CD4-positive, alpha-beta memory T cell (primary cell): Measurements from ENCODE around the gene CCDC106. TPM values are rescaled to one million over a fixed set of nuclear protein-coding genes. Genes with fewer than 3 reads are reported as not detected.

ENCODE experiments used
- CTCF ChIA-PET: fragments of 350-600 bp; sonication (Branson Sonifier 250); formaldehyde crosslinking; loops from one replicate; lab custom pipeline; 2021; ENCODE audit warnings: inconsistent platforms; ENCODE audit not compliant: partially characterized antibody; lab: Charles Lee
- POLR2A ChIA-PET: fragments of 350-600 bp; sonication (Branson Sonifier 250); formaldehyde crosslinking; loops from one replicate; lab custom pipeline; 2021; ENCODE audit not compliant: partially characterized antibody; lab: Charles Lee
- DNase-seq, 5 donors: peaks; one replicate each; pipeline versions ENCODE4 v3.0.0 to v3.0.0-alpha.2; 2020 to 2022; ENCODE audit warnings: mixed read lengths in 1 of 5
- H3K27ac ChIP-seq: one replicate; pipeline ENCODE4 v1.7.0; 2013; ENCODE audit warnings: low read depth, low read length
- H3K27me3 ChIP-seq: 2 replicates; pipeline ENCODE4 v1.7.0; 2013; ENCODE audit warnings: mild to moderate bottlenecking, low read length, moderate library complexity; ENCODE audit not compliant: insufficient read depth
- H3K36me3 ChIP-seq: 2 replicates; pipeline ENCODE4 v1.7.0; 2013; ENCODE audit warnings: mild to moderate bottlenecking, low read length, moderate library complexity; ENCODE audit not compliant: insufficient read depth
- H3K4me1 ChIP-seq: 2 replicates; pipeline ENCODE4 v1.7.0; 2013; ENCODE audit warnings: mild to moderate bottlenecking, low read length, moderate library complexity; ENCODE audit not compliant: insufficient read depth
- H3K4me3 ChIP-seq, 2 donors: one replicate each; pipeline ENCODE4 v1.7.0; 2013; ENCODE audit warnings: low read length in 2 of 2, mild to moderate bottlenecking in 1 of 2
- H3K9me3 ChIP-seq, 2 donors: one replicate each; pipeline ENCODE4 v1.7.0; 2013; ENCODE audit warnings: low read length in 2 of 2, control low read depth in 1 of 2; ENCODE audit not compliant: control insufficient read depth in 1 of 2
- H3K27ac Mint-ChIP-seq, 7 donors: one replicate each; pipeline ENCODE4 v1.8.0; 2020 to 2021; ENCODE audit warnings: mixed read lengths in 7 of 7, mild to moderate bottlenecking in 6 of 7, inconsistent platforms in 3 of 7, moderate library complexity in 3 of 7
- H3K27me3 Mint-ChIP-seq, 2 donors: one replicate each; pipeline ENCODE4 v1.8.0; 2020 to 2021; ENCODE audit warnings: mixed read lengths in 2 of 2
- H3K36me3 Mint-ChIP-seq, 2 donors: one replicate each; pipeline ENCODE4 v1.8.0; 2020 to 2021; ENCODE audit warnings: mixed read lengths in 2 of 2, inconsistent platforms in 1 of 2, mild to moderate bottlenecking in 1 of 2
- H3K4me1 Mint-ChIP-seq, 4 donors: one replicate each; pipeline ENCODE4 v1.8.0; 2020 to 2021; ENCODE audit warnings: mixed read lengths in 4 of 4, mild to moderate bottlenecking in 1 of 4
- H3K4me3 Mint-ChIP-seq, 8 donors: one replicate each; pipeline ENCODE4 v1.8.0; 2020 to 2021; ENCODE audit warnings: mixed read lengths in 8 of 8, mild to moderate bottlenecking in 7 of 8, moderate library complexity in 6 of 8, inconsistent platforms in 3 of 8
- H3K9me3 Mint-ChIP-seq, 8 donors: one replicate each; pipeline ENCODE4 v1.8.0; 2020 to 2021; ENCODE audit warnings: mixed read lengths in 8 of 8, mild to moderate bottlenecking in 5 of 8, inconsistent platforms in 3 of 8, moderate library complexity in 1 of 8
- intact Hi-C: fragments of 100-400 bp; cut with micrococcal nuclease; formaldehyde crosslinking; loops from one replicate; pipeline ENCODE4 v1.15.1; 2023
- polyA plus RNA-seq, 2 donors: library from polyadenylated mRNA; unstranded; fragments of 300-500 nt; fragmentation: Illumina TruSeq; gene quantifications; one replicate each; pipeline ENCODE4 v1.2.3, GENCODE V29; 2021
- total RNA-seq, 2 experiments: library from RNA; stranded (reverse); gene quantifications; one replicate each; pipeline ENCODE4 v1.2.3, GENCODE V29; 2021

CCDC106 gene
- total and polyA plus RNA-seq, 4 experiments from 2014 or later, result 0.47 to 1.5 (median 0.94) TPM

DNA sequence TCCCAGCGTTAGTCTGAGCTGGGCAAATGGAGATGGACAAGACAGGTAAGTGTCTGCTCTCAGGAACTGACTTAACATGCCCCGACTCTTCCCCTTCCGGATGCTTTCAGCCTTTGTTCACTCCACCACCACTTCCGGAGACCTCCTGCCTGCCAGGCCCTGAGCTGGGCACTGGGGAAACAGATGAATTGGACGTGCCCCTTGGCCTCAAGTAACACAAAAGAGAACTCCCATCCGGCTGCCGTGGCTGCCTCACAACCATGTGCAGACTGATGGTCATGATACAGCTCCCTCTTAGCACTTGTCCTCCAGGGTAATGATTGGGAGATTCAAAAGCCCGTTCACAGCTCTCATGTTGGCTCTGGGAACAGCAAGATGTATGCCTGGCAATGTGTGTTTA, 30.6 kb upstream of the CCDC106 start:
- H3K36me3 ChIP-seq, result peaks cover 6% of the 10 kb centered on the region
- H3K27ac ChIP-seq, result no peak overlapping the region
- ChIA-PET POLR2A (interaction anchor here (1.0 to 1.6 kb wide), 2 partner anchors 8 to 156 kb away, joined by 3 read pairs; partner anchors contain the start of gene ISOC2), CTCF (interaction anchor here (1.0 to 2.7 kb wide), 2 partner anchors 9 to 11 kb away, joined by 3 to 15 read pairs; partner anchors contain the start of gene ZNF865)
- H3K27me3 Mint-ChIP-seq, result no peaks in the 10 kb centered on the region
- peaks cover 12 to 20% of the 10 kb centered on the region in 2 donors for H3K36me3 Mint-ChIP-seq
- intact Hi-C loops, result no loop called here
- no peak overlapping the region for H3K4me3 ChIP-seq
- no peaks in the 10 kb centered on the region for H3K9me3 Mint-ChIP-seq
- peak in 1 of 5 donors; percentile 8 for DNase-seq
- peaks cover 5% of the 10 kb centered on the region for H3K4me1 ChIP-seq
- peak overlapping the region in 1 of 7 donors; percentile 15 for H3K27ac Mint-ChIP-seq
- H3K4me3 Mint-ChIP-seq, result peak overlapping the region in 1 of 8 donors; percentile 41
- no peaks in the 10 kb centered on the region for H3K27me3 ChIP-seq
- peaks cover 6 to 15% (median 13%) of the 10 kb centered on the region in 4 donors for H3K4me1 Mint-ChIP-seq
- H3K9me3 ChIP-seq, result no peaks in the 10 kb centered on the region

DNA sequence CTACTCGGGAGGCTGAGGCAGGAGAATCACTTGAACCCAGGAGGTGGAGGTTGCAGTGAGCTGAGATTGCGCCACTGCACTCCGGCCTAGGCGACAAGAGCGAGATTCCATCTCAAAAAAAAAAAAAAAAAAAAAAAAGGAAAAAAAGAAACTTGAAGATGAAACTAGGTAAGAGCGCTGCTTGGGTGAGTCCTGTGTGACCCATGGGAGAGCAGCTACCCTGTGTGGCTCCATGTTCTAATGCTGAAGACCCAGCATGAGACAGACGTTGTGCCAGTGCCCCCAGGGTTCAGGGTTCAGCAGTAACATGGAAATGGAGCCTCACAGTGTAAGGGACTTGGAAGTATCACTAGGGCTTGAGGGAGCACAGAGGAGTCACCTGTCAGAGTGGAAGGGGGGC, 29.6 kb upstream of the CCDC106 start:
- Mint-ChIP-seq H3K36me3 (peaks cover 4 to 14% of the 10 kb centered on the region in 2 donors), H3K27ac (peak overlapping the region in 1 of 7 donors; percentile 37), H3K27me3 (no peaks in the 10 kb centered on the region), H3K4me1 (peaks cover 6 to 19% (median 11%) of the 10 kb centered on the region in 4 donors), H3K9me3 (no peaks in the 10 kb centered on the region), H3K4me3 (no peak overlapping the region)
- ChIA-PET CTCF (interaction anchor here (2.2 to 3.4 kb wide), 3 partner anchors 12 to 114 kb away, joined by 7 to 15 read pairs (median 11); partner anchors contain the start of gene ZNF865), POLR2A (interaction anchor here (0.6 to 1.6 kb wide), 2 partner anchors 12 to 157 kb away, joined by 3 read pairs; partner anchors contain the start of gene ISOC2)
- Histone ChIP-seq H3K36me3 (peaks cover 6% of the 10 kb centered on the region), H3K9me3 (no peaks in the 10 kb centered on the region), H3K27ac (no peak overlapping the region), H3K27me3 (no peaks in the 10 kb centered on the region), H3K4me1 (peaks cover 5% of the 10 kb centered on the region), H3K4me3 (no peak overlapping the region)
- intact Hi-C loops, result no loop called here
- no peak for DNase-seq

DNA sequence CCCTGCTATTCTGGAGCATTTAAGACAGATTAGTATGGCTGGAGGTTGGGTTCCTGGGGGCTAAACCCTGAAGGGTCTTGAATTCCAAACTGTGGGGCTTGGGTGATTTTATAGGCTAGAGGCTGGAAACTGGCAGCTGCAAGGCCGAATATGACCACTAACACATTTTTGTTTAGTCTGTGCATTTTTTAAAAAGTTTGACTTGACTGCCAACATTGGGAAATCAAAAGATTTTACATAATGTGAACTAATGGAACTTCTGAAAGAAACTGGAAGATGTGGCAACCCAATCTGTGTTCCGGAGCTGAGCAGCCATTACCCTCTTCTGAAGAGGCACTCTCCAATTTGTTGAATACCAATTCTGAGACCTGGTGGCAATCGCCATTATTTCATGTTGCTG, 28.7 kb upstream of the CCDC106 start:
- CTCF ChIA-PET, result interaction anchor here (1.0 to 3.4 kb wide), 4 partner anchors 11 to 115 kb away, joined by 3 to 15 read pairs (median 9); partner anchors contain the start of gene ZNF865
- Histone ChIP-seq H3K4me3 (no peak overlapping the region), H3K27me3 (no peaks in the 10 kb centered on the region), H3K4me1 (peaks cover 10% of the 10 kb centered on the region), H3K27ac (no peak overlapping the region), H3K36me3 (peaks cover 6% of the 10 kb centered on the region), H3K9me3 (no peaks in the 10 kb centered on the region)
- Mint-ChIP-seq H3K27me3 (no peaks in the 10 kb centered on the region), H3K4me3 (no peak overlapping the region), H3K9me3 (no peaks in the 10 kb centered on the region), H3K4me1 (peaks cover 10 to 26% (median 18%) of the 10 kb centered on the region in 4 donors), H3K36me3 (peaks cover 4 to 20% of the 10 kb centered on the region in 2 donors), H3K27ac (peak overlapping the region in 2 of 7 donors; percentile 35 to 69)
- no peak for DNase-seq
- intact Hi-C loops, result no loop called here
- POLR2A ChIA-PET, result interaction anchor here (1.1 kb wide), 1 partner anchor 12 kb away, joined by 4 read pairs; no protein-coding TSS in a partner anchor

- no peak overlapping the region for H3K4me3 ChIP-seq
- ChIA-PET POLR2A (interaction anchor here (1.2 kb wide), 1 partner anchor 9 kb away, joined by 3 read pairs; no protein-coding TSS in a partner anchor), CTCF (interaction anchor here (3.4 to 9.1 kb wide), 2 partner anchors 12 to 14 kb away, joined by 11 to 94 read pairs; partner anchors contain the start of gene ZNF865)
- intact Hi-C loops, result loop anchor here (10.0 kb wide), 1 partner anchor 236 kb away; the partner anchor contains the start of genes RPL28 and TMEM238
- Mint-ChIP-seq H3K36me3 (peaks cover 4 to 21% of the 10 kb centered on the region in 2 donors), H3K4me3 (peak overlapping the region in 1 of 8 donors; percentile 34), H3K4me1 (peaks cover 16 to 34% (median 26%) of the 10 kb centered on the region in 4 donors), H3K9me3 (no peaks in the 10 kb centered on the region), H3K27me3 (no peaks in the 10 kb centered on the region), H3K27ac (peak overlapping the region in 6 of 7 donors; percentile 27 to 77 (median 68))
- H3K27ac ChIP-seq, result no peak overlapping the region
- DNase-seq, result peak in 1 of 5 donors; percentile 35
- H3K9me3 ChIP-seq, result no peaks in the 10 kb centered on the region
- H3K4me1 ChIP-seq, result peaks cover 20% of the 10 kb centered on the region
- H3K36me3 ChIP-seq, result peaks cover 6% of the 10 kb centered on the region
- H3K27me3 ChIP-seq, result no peaks in the 10 kb centered on the region
Observed at GRCh38 chr19:55620410-55621204, 27.4 kb upstream of the CCDC106 start.

DNA sequence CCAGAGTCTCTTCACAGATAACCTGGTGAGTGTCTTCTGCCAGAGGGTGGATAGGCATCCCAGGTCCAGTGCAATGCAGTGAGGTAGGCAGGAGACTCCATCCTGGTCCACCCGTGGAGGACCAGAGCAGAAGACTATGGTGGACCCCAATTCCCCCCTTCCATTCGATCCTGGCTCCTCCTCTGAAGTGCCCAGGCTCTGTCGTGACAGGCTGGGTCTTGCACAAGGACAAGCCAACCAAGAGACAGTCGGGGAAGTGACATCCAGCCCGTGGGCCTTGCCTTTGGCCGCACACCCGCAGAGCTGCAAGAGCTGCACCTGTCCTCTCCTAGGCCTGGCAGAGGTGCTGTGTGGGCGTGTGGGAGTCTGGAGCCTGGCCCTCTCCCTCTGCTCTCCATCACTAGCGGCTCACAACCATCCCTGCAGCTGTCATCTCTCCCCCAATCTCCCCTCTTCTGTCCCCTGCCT, 26.8 kb upstream of the CCDC106 start:
- Histone ChIP-seq H3K27me3 (no peaks in the 10 kb centered on the region), H3K9me3 (no peaks in the 10 kb centered on the region), H3K36me3 (peaks cover 6% of the 10 kb centered on the region), H3K27ac (no peak overlapping the region), H3K4me3 (no peak overlapping the region), H3K4me1 (peaks cover 27% of the 10 kb centered on the region)
- peaks cover 20 to 40% (median 31%) of the 10 kb centered on the region in 4 donors for H3K4me1 Mint-ChIP-seq
- H3K36me3 Mint-ChIP-seq, result peaks cover 4 to 21% of the 10 kb centered on the region in 2 donors
- peak in 1 of 5 donors; percentile 37 for DNase-seq
- H3K27ac Mint-ChIP-seq, result peak overlapping the region in 2 of 7 donors; percentile 18 to 35
- POLR2A ChIA-PET, result no interaction called here
- no peaks in the 10 kb centered on the region for H3K27me3 Mint-ChIP-seq
- intact Hi-C loops, result loop anchor here (10.0 kb wide), 1 partner anchor 236 kb away; the partner anchor contains the start of genes RPL28 and TMEM238
- H3K4me3 Mint-ChIP-seq, result no peak overlapping the region
- no peaks in the 10 kb centered on the region for H3K9me3 Mint-ChIP-seq
- CTCF ChIA-PET, result interaction anchor here (3.4 to 9.1 kb wide), 2 partner anchors 12 to 14 kb away, joined by 11 to 94 read pairs; partner anchors contain the start of gene ZNF865

DNA sequence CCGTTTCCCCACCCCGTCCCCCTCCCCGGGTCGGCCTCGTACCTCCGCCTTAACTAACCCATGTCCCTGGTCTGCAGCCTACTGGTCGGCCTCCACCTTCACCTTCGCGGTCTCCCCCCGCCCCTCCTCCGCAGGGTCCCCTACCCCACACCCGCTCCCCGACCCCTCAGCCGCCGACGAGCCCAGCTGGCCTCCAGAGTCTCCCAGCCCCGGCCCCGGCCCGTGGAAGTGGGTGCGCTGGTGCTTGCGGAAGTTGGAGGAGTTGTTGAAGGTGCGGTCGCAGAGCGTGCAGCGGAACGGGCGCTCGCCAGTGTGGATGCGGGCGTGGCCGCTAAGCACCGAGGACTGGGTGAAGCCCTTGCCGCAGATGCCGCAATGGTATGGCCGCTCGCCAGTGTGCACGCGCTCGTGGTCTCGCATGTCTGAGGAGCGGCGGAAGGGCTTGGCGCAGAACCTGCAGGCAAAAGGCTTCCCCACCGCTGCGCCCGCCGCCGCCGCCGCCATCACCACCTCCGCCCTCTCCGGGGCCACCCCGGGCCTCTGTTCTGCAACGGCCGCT, 26.3 kb upstream of the CCDC106 start:
- Histone ChIP-seq H3K4me3 (no peak overlapping the region), H3K4me1 (peaks cover 32% of the 10 kb centered on the region), H3K9me3 (no peaks in the 10 kb centered on the region), H3K27me3 (no peaks in the 10 kb centered on the region), H3K36me3 (peaks cover 6% of the 10 kb centered on the region), H3K27ac (no peak overlapping the region)
- POLR2A ChIA-PET, result interaction anchor here (2.9 kb wide), 1 partner anchor 21 kb away, joined by 18 read pairs; the partner anchor contains the start of gene ZNF581
- no peaks in the 10 kb centered on the region for H3K9me3 Mint-ChIP-seq
- no peak overlapping the region for H3K4me3 Mint-ChIP-seq
- intact Hi-C loops, result loop anchor here (10.0 kb wide), 1 partner anchor 237 kb away; the partner anchor contains the start of genes RPL28 and TMEM238
- H3K27me3 Mint-ChIP-seq, result no peaks in the 10 kb centered on the region
- peaks cover 25 to 45% (median 36%) of the 10 kb centered on the region in 4 donors for H3K4me1 Mint-ChIP-seq
- no peak for DNase-seq
- no peak overlapping the region for H3K27ac Mint-ChIP-seq
- CTCF ChIA-PET, result interaction anchor here (3.6 to 9.1 kb wide), 2 partner anchors 11 to 15 kb away, joined by 16 to 94 read pairs; partner anchors contain the start of gene ZNF865
- peaks cover 2 to 20% of the 10 kb centered on the region in 2 donors for H3K36me3 Mint-ChIP-seq
